ENCODE data around the gene MRPL45. TPM values are rescaled to one million over a fixed set of nuclear protein-coding genes. Genes with fewer than 3 reads are reported as not detected.

Gene MRPL45
- total and polyA plus RNA-seq, 10 of the 15 experiments (the other 5 are each of a cell fraction or from before 2014, with no cell fraction given): 37.5 to 128 (median 59.6) TPM

GRCh38 chr17:38326996-38327792 lies 30.2 kb downstream of the MRPL45 start:
- BruUV-seq (replicated peaks): no TSS peak
- H3K9me3 ChIP-seq (replicated peaks; ENCODE audit: control insufficient read depth, insufficient read depth, low read length): no peaks in the 10 kb centered on the region; the same call in 2 of the 3 replicates
- H3K4me3 ChIP-seq: no peak overlapping the region
- no peak overlapping the region for H2AFZ ChIP-seq (ENCODE audit: control insufficient read depth, low read depth, low read length)
- ChIA-PET POLR2A (interaction anchor here (0.6 kb wide), 1 partner anchor 20 kb away, joined by 3 read pairs; no protein-coding TSS in a partner anchor), RAD21 (ENCODE audit: unreplicated experiment) (interaction anchor here (0.5 kb wide), 1 partner anchor 55 kb away, joined by 3 read pairs; no protein-coding TSS in a partner anchor), SMC1A (ENCODE audit: uncharacterized antibody, unreplicated experiment) (no interaction called here), CTCF (interaction anchor here (0.8 to 1.2 kb wide), 3 partner anchors 22 to 97 kb away, joined by 3 to 4 read pairs (median 4); no protein-coding TSS in a partner anchor)
- TF ChIP-seq POLR2A (IDR thresholded peaks at IDR 0.05; ENCODE audit: low read depth, low read length) (0 out of 2 replicates have a peak, but pooled peaks have one; percentile 33), NKRF (conservative IDR thresholded peaks at IDR 0.05) (no peak)
- no peak for DNase-seq (ENCODE audit: low read depth, low spot score)
- no peaks in the 10 kb centered on the region; the same call in 1 of the 2 replicates for H3K4me1 ChIP-seq (ENCODE audit: control insufficient read depth, insufficient read depth, low read length)
- WGBS (ENCODE audit: insufficient coverage, insufficient replicate concordance, low lambda C conversion rate, missing lambda C conversion rate): 53% methylated on average over 8 of the region's 8 CpGs
- FAIRE-seq: no peak
- intact Hi-C loops (cut with micrococcal nuclease; ENCODE audit: unreplicated experiment) (no loop called here), in situ Hi-C loops (cut with MboI) (no loop called here)
- H3K4me2 ChIP-seq (ENCODE audit: control insufficient read depth, insufficient read depth): no peak overlapping the region
- no peaks in the 10 kb centered on the region for H3K27me3 ChIP-seq (replicated peaks in 1 of 2; ENCODE audit: control insufficient read depth in 2 of 2, insufficient read depth in 2 of 2, low read length in 1 of 2)
- H3K79me2 ChIP-seq (ENCODE audit: control insufficient read depth, insufficient read depth, low read length): no peaks in the 10 kb centered on the region
- H3K36me3 ChIP-seq (ENCODE audit: control insufficient read depth in 2 of 2, insufficient read depth in 2 of 2, low read length in 1 of 2): peaks cover 0 to 11% of the 10 kb centered on the region in 2 experiments; a peak in 3 of 4 replicates
- H3K27ac ChIP-seq (ENCODE audit: control insufficient read depth, insufficient read depth): no peak overlapping the region
- H4K20me1 ChIP-seq (ENCODE audit: control insufficient read depth, insufficient read depth): no peaks in the 10 kb centered on the region
- no peak overlapping the region for H3K9ac ChIP-seq (ENCODE audit: control insufficient read depth, insufficient read depth, low read length)
- peak; percentile 23 for ATAC-seq

- BruUV-seq (replicated peaks): no TSS peak
- Histone ChIP-seq H3K4me2 (ENCODE audit: control insufficient read depth, insufficient read depth) (no peak overlapping the region), H3K27ac (ENCODE audit: control insufficient read depth, insufficient read depth) (no peak overlapping the region), H3K4me3 (no peak overlapping the region), H3K9ac (ENCODE audit: control insufficient read depth, insufficient read depth, low read length) (no peak overlapping the region), H2AFZ (ENCODE audit: control insufficient read depth, low read depth, low read length) (no peak overlapping the region), H3K79me2 (ENCODE audit: control insufficient read depth, insufficient read depth, low read length) (no peaks in the 10 kb centered on the region), H3K9me3 (replicated peaks; ENCODE audit: control insufficient read depth, insufficient read depth, low read length) (no peaks in the 10 kb centered on the region), H3K36me3 (ENCODE audit: control insufficient read depth in 2 of 2, insufficient read depth in 2 of 2, low read length in 1 of 2) (peaks cover 0 to 6% of the 10 kb centered on the region in 2 experiments; a peak in 2 of 4 replicates), H3K27me3 (replicated peaks in 1 of 2; ENCODE audit: control insufficient read depth in 2 of 2, insufficient read depth in 2 of 2, low read length in 1 of 2) (no peaks in the 10 kb centered on the region), H4K20me1 (ENCODE audit: control insufficient read depth, insufficient read depth) (no peaks in the 10 kb centered on the region), H3K4me1 (ENCODE audit: control insufficient read depth, insufficient read depth, low read length) (no peaks in the 10 kb centered on the region; the same call in 1 of the 2 replicates)
- RAD21 ChIA-PET (ENCODE audit: unreplicated experiment): no interaction called here
- CTCF ChIA-PET: interaction anchor here (2.1 kb wide), 1 partner anchor 22 kb away, joined by 8 read pairs; no protein-coding TSS in a partner anchor
- TF ChIP-seq ASH2L (IDR thresholded peaks at IDR 0.05; ENCODE audit: borderline replicate concordance, low read depth): no peak
- no peak for TF ChIP-seq KAT2A (conservative IDR thresholded peaks at IDR 0.05; ENCODE audit: control insufficient read depth, low read depth, low read length)
- TF ChIP-seq MYC (IDR thresholded peaks at IDR 0.05; ENCODE audit: insufficient read depth, insufficient read length, insufficient replicate concordance, low read length, severe bottlenecking): no peak
- no peak for TF ChIP-seq SREBF2 (IDR thresholded peaks at IDR 0.05; ENCODE audit: low read length)
- no peak for TF ChIP-seq MAX (IDR thresholded peaks at IDR 0.05; ENCODE audit: low read depth, low read length)
- TF ChIP-seq E2F8 (IDR thresholded peaks at IDR 0.05; ENCODE audit: low read depth, partially characterized antibody): no peak
- no peak for TF ChIP-seq ZNF622 (IDR thresholded peaks at IDR 0.05)
- TF ChIP-seq SMARCA5 (IDR thresholded peaks at IDR 0.05): no peak
- TF ChIP-seq HCFC1 (IDR thresholded peaks at IDR 0.05; ENCODE audit: low read length): no peak
- POLR2A ChIA-PET: interaction anchor here (0.6 kb wide), 1 partner anchor 20 kb away, joined by 3 read pairs; no protein-coding TSS in a partner anchor
- in situ Hi-C loops (cut with MboI) (no loop called here), intact Hi-C loops (cut with micrococcal nuclease; ENCODE audit: unreplicated experiment) (no loop called here)
- ATAC-seq: no peak
- WGBS (ENCODE audit: insufficient coverage, insufficient replicate concordance, low lambda C conversion rate, missing lambda C conversion rate): 33% methylated on average over 1 of the region's 1 CpG
- DNase-seq (ENCODE audit: low read depth, low spot score): no peak
- SMC1A ChIA-PET (ENCODE audit: uncharacterized antibody, unreplicated experiment): interaction anchor here (1.7 kb wide), 1 partner anchor 21 kb away, joined by 4 read pairs; no protein-coding TSS in a partner anchor
- FAIRE-seq: no peak
These were observed 31.0 kb downstream of the MRPL45 start for GRCh38 chr17:38327936-38328335.

Data from GM12878 (cell line).